NCI-H2081 treated with DMSO at 0.1 percent for 48 hours (cell line): ENCODE results near the gene ADAMTSL5.

Experiments used
- DNase-seq: peaks from one replicate; lab custom pipeline; 2025; lab: John Stamatoyannopoulos, UW

Gene ADAMTSL5

DNA sequence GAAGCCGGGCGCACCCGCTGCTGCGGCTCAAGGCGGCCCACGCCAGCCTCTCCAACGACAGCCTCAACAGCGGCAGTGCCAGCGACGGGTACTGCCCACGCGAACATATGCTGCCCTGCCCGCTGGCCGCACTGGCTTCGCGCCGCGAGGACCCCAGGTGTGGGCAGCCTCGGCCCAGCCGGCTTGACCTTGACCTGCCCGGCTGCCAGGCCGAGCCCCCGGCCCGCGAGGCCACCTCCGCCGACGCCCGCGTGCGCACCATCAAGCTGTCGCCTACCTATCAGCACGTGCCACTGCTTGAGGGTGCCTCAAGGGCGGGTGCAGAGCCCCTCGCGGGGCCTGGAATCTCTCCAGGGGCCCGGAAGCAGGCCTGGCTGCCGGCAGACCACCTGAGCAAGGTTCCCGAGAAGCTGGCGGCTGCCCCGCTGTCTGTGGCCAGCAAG is 46.8 kb downstream of the ADAMTSL5 start:
- DNase-seq, result no peak

GRCh38 chr19:1465191-1466016 is 47.4 kb downstream of the ADAMTSL5 start:
- DNase-seq, result no peak

DNA sequence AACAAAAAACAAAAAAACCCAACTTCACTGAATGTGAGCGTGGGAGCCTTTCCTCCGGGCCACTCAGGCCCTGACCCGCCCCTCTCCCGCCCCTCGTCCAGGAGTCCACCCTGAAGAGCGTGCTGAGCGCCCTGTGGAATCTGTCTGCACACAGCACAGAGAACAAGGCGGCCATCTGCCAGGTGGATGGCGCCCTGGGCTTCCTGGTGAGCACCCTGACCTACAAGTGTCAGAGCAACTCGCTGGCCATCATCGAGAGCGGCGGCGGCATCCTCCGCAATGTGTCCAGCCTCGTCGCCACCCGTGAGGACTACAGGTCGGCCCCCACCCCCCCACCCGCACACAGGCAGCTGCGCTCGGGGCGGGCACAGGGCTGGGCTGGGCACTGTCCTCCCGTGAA is 51.0 kb downstream of the ADAMTSL5 start:
- no peak for DNase-seq

GRCh38 chr19:1460033-1460995 is 52.5 kb downstream of the ADAMTSL5 start:
- DNase-seq, result no peak

DNA sequence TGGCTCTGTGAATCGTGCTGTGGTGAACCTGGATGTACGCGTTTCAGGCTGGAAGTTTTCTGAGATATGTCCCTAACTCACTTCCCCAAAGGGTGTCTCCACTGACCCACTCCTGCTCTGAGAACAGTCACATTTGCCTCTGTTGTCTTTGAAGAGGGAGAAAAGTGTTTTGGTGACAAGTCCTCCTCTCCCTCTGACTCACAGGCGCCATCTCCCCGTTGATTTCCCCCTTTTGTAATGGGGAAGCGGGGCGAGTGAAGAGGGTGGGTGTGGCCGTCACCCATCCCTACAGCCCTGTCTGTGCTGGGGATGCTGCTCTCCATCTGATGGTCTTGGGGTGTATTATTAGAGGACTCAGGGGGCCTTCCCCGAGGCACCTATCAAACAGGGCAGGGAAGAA is 53.3 kb downstream of the ADAMTSL5 start:
- no peak for DNase-seq

DNA sequence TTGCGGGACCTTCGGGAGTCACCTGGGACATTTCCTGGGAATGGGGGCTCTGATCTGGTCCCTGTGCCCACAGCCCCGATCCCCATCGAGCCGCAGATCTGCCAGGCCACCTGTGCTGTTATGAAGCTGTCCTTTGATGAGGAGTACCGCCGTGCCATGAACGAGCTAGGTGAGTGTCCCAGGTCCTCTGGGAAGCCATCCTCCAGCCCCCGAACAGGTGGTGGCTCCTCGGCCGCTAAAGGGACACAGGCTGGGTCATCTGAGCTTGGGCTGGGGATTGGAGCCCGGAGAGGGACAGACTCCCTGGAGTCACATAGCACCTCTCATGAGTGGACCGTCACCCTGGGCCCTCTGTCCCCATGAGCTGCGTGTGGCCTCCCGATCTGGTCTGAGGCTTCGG is 54.9 kb downstream of the ADAMTSL5 start:
- no peak for DNase-seq

GRCh38 chr19:1457031-1457739 is 55.6 kb downstream of the ADAMTSL5 start:
- no peak for DNase-seq

DNA sequence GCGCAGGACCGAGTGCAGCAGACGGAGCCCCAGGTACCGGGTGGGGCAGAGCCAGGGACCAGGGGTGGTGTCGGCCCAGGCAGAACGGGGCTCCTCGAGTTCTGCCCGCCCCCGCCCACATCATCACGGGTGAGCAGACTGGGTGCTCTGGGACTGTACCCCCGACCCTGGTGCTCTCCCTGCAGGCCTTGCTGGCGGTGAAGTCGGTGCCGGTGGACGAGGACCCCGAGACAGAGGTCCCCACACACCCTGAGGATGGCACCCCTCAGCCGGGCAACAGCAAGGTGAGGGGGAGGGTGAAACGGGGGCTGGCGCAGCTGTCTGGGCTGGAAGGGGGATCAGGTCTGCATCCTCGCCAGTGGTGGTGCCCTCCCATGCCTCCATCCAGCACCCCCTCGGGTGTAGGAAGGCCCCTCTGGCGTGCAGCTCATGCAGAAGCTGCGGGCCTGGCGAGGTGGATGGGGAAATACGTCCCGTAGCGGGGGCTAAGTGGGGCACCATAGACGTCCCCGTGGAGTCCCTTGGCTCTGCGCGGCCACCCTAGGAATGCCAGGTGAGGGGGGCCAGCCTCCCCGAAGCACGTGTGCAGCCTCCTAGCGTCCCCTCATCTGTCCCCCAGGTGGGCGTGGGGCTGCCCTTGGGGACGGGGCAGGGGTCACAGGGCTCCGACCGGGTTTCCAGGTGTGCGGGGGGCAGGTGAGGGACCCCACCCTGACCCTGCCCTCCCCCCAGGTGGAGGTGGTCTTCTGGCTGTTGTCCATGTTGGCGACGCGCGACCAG is 56.5 kb downstream of the ADAMTSL5 start:
- DNase-seq, result no peak

- DNase-seq, result no peak
These were observed 57.3 kb downstream of the ADAMTSL5 start for GRCh38 chr19:1455336-1456120.
